Panc1 (cell line): Measurements from ENCODE around the gene GBP5.

ENCODE experiments used
- SIN3A ChIP-seq: IDR thresholded peaks from 2 replicates; pipeline ENCODE4 v1.6.1; 2012; ENCODE audit warnings: low read depth, mild to moderate bottlenecking, low read length, moderate library complexity, borderline replicate concordance; ENCODE audit not compliant: insufficient read depth
- TF ChIP-seq, protein P1 (sequence below), 2 experiments: IDR thresholded peaks; 2 replicates each; pipeline ENCODE4 v1.6.1; 2011 to 2012; ENCODE audit warnings: low read depth in 2 of 2, control low read depth in 1 of 2, low read length in 1 of 2, mild to moderate bottlenecking in 1 of 2, moderate library complexity in 1 of 2; ENCODE audit not compliant: insufficient read depth in 1 of 2
- TF ChIP-seq, protein P2 (sequence below): fragments of 450-650 bp; IDR thresholded peaks from 2 replicates; pipeline ENCODE4 v1.5.1; 2017; ENCODE audit warnings: mild to moderate bottlenecking

DNA sequence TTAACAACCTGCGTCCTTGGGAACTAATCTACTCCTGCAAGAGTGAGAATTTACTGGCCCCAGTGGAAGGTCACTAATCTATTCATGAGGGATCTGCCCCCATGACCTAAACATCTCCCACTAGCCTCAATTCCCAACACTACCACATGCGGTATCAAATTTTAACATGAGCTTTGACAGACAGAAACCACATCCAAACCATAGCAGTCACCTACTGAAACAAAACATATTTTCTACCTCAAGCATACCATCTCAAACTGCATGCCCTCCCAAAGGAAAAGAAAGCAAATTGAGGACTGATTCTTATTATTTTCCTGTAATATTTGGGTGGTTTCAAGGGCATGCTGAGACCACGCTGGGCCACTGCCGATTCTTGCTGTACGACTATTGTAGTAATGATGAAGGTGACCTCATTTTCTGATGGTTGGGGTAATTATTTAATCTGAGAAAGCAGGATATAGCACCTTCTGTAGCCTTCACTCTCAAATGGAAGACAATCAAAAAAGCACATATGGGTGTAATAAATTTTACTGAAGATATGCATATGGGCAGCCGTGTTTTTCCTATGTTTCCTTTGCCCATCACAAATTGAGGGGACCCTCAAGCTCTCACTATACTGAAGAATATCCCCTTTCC is 13.2 kb upstream of the GBP5 start:
- TF ChIP-seq, protein P1, sequence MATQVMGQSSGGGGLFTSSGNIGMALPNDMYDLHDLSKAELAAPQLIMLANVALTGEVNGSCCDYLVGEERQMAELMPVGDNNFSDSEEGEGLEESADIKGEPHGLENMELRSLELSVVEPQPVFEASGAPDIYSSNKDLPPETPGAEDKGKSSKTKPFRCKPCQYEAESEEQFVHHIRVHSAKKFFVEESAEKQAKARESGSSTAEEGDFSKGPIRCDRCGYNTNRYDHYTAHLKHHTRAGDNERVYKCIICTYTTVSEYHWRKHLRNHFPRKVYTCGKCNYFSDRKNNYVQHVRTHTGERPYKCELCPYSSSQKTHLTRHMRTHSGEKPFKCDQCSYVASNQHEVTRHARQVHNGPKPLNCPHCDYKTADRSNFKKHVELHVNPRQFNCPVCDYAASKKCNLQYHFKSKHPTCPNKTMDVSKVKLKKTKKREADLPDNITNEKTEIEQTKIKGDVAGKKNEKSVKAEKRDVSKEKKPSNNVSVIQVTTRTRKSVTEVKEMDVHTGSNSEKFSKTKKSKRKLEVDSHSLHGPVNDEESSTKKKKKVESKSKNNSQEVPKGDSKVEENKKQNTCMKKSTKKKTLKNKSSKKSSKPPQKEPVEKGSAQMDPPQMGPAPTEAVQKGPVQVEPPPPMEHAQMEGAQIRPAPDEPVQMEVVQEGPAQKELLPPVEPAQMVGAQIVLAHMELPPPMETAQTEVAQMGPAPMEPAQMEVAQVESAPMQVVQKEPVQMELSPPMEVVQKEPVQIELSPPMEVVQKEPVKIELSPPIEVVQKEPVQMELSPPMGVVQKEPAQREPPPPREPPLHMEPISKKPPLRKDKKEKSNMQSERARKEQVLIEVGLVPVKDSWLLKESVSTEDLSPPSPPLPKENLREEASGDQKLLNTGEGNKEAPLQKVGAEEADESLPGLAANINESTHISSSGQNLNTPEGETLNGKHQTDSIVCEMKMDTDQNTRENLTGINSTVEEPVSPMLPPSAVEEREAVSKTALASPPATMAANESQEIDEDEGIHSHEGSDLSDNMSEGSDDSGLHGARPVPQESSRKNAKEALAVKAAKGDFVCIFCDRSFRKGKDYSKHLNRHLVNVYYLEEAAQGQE (IDR thresholded peaks at IDR 0.05; ENCODE audit: insufficient read depth in 1 of 2, low read depth in 2 of 2, low read length in 1 of 2), result no peak
- TF ChIP-seq, protein P2, sequence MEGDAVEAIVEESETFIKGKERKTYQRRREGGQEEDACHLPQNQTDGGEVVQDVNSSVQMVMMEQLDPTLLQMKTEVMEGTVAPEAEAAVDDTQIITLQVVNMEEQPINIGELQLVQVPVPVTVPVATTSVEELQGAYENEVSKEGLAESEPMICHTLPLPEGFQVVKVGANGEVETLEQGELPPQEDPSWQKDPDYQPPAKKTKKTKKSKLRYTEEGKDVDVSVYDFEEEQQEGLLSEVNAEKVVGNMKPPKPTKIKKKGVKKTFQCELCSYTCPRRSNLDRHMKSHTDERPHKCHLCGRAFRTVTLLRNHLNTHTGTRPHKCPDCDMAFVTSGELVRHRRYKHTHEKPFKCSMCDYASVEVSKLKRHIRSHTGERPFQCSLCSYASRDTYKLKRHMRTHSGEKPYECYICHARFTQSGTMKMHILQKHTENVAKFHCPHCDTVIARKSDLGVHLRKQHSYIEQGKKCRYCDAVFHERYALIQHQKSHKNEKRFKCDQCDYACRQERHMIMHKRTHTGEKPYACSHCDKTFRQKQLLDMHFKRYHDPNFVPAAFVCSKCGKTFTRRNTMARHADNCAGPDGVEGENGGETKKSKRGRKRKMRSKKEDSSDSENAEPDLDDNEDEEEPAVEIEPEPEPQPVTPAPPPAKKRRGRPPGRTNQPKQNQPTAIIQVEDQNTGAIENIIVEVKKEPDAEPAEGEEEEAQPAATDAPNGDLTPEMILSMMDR, result no peak
- no peak for TF ChIP-seq SIN3A
